Right lung (tissue), 5 donors: ENCODE results near the gene PLEKHM2. TPM values are rescaled to one million over a fixed set of nuclear protein-coding genes. Genes with fewer than 3 reads are reported as not detected.
A peak's percentile ranks its signal among the peaks of the same experiment; 100 is the strongest.

Source experiments
- DNase-seq, 2 donors: peaks; one replicate each; pipeline ENCODE4 v3.0.0-alpha.2; 2013
- polyA plus RNA-seq, 5 donors: library from polyadenylated mRNA; unstranded; fragments of 120-200 nt; gene quantifications; one replicate each; pipeline versions ENCODE4 v1.2.1 to v1.2.3, GENCODE V29; 2013; ENCODE audit warnings: inconsistent platforms in 1 of 5, low replicate concordance in 1 of 5; ENCODE audit not compliant: insufficient read length in 5 of 5, insufficient read depth in 1 of 5

The PLEKHM2 gene
- polyA plus RNA-seq, 5 donors: 42.6 to 62.2 (median 55.3) TPM

DNA sequence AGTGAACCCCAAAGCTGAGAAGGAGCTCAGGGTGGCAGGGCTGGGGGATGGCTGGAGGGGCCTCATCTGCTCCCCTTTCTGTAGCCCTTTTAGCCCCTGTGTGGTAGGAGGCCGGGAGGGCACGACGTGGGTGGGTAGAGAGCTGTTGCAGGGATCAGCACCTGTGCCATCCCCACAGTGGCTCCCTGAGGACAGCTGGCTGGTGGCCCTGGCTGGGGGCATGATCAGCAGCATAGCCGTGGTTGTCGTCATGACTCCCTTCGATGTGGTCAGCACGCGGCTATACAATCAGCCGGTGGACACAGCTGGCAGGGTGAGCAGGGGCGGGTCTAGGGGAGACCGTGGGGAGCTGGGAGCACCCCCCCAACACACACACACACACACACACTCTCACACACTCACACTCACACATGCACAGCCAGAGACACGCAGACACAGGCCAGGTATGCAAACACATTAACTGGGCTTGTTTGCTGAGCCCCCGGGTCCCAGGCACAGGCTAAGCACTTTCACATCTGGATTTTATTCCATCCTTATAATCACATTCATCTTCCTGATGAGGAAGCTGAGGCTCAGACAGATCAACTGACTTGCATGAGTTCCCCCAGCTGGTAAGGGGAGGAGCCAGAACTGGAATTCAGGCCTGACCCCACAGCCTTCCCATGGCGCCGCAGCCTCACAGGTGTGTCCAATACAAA, 54.4 kb downstream of the PLEKHM2 start:
- no peak for DNase-seq

- DNase-seq: no peak
Observed at GRCh38 chr1:15739259-15739658, 55.1 kb downstream of the PLEKHM2 start.

- DNase-seq: no peak
Observed at GRCh38 chr1:15739745-15740144, 55.6 kb downstream of the PLEKHM2 start.

- DNase-seq: peak in 1 of 2 donors; percentile 60
Observed at GRCh38 chr1:15740924-15741850, 57.1 kb downstream of the PLEKHM2 start.

DNA sequence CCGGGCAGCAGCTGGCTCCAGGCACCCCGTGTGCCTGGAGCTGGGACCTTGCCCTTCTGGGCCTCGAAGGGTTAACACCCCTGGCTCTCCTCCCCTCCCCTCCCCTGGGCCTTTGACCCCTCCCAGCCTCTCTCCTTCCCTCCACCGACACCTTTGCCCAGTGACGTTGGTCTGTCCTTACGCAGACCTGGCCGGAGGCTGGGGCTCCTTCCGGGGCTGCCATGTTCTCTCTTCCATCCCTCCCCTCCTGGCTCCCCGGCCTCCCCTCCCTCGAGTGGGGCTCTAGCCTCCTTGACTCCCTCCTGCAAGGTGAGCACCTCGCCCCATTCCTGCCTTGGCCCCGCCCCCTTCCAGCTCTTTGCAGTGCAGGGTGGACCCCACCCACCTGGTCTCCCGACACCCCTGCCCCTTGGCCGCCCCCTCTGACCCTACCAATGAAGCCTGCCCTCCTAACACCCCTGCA, 58.2 kb downstream of the PLEKHM2 start, which contains the start of gene TMEM82:
Gene TMEM82, plus strand, starts transcription at position 161 of the 463 bp plus-strand sequence. Its CDS starts 61 bp downstream, at position 222.
- no peak for DNase-seq

DNA sequence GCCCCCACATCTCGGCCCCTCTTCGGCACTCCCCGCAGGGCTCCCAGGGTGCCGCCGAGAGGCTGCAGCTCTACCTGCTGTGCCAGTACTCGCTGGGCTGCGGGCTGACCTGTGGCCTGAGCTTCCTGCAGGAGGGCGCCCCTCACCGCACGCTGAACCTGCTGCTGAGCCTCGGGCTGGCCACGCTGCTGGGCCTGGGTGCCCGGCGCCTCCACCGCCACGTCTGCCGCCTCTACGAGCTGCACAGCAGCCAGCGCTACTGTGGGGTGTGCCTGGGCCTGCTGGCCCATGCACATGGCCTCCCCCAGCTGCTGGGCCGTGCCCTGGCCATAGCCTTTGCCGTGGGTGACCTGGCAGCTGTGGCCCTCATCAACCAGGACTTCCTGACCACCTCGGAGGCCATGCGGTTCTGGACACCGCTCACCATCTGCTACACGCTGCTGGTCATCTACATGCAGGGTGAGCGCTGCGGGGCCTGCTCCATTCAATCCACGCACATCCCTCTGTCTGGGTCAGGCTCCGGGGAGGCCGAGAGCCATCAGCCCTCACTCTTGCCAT, 60.1 kb downstream of the PLEKHM2 start:
- DNase-seq: no peak

- DNase-seq: no peak
Observed at GRCh38 chr1:15747378-15747777, 63.3 kb downstream of the PLEKHM2 start.

DNA sequence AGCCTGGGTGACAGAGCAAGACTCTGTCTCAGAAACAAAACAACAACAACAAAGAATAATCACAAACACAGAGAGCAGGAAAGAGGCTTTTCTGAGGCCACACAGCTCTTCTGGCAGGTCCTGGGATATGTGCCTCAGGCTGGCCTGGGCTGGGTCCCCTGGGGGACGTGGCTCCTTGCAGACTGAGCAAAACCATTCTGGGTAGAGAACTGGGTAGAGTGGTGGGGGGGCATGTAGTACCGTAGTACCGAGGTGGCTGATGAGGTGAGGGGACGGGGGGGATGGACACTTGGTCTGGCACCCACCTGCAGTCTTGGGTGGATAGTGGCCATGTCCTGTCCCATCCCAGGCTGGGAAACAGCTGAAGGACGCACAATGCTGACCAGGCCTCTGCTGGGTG, 64.1 kb downstream of the PLEKHM2 start:
- no peak for DNase-seq

DNA sequence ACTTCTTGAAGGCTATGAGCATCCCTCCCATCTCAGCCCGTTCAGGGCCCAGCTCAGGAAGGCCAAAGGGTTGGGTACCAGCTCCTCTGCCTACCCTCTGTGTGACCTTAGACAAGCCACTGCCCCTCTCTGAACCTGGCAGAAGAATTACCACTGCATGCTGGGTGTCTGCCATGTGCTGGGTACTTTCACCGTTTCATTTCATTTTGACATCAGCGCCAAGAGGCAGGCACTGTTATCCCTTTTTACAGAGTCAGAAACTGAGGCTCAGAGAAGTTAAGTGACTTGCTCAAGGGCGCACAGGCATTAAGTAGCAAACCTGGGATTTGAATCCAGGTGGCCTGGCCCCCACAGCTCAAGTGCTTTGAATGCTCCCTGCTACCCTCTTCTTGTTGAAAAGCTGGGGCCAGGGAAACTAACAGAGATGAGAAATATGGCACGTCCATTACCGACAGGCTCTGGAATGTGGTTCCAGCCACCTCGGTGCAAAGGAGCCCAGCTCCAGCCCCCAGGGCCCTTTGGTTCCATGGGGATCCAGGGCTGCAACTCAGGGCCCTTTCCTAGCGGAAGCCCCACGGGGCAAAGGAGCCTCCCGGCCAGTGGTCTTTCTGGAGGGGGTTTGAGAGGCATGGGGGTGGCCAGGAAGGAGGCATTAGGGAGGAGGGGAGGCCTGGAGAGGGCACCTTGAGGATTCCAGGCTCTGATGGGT, 64.7 kb downstream of the PLEKHM2 start:
- no peak for DNase-seq

- DNase-seq: no peak
Observed at GRCh38 chr1:15749399-15750291, 65.5 kb downstream of the PLEKHM2 start.

DNA sequence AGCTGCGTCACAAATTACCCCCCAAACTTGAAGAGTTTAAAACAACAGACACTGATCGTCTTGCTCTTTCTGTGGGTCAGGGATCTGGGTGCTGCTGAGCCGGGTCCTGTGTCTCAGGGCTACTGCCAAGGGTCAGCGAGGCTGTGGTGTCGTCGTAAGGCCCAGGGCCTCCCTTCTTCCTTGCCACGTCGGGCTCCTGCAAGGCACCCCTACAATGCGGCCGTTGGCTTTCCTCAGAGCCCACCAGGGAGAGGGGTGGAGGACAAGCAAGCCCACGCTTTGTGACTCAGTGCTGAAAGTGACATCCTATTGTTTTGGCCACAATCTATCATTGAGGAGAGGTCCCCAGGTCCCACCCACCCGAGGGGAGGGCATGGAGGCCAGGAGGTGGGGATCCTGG, 66.8 kb downstream of the PLEKHM2 start:
- DNase-seq: no peak

- DNase-seq: no peak
Observed at GRCh38 chr1:15751717-15752116, 67.6 kb downstream of the PLEKHM2 start.

GRCh38 chr1:15753776-15754175, 69.7 kb downstream of the PLEKHM2 start:
- DNase-seq: no peak

- DNase-seq: no peak
Observed at GRCh38 chr1:15755021-15755645, 71.0 kb downstream of the PLEKHM2 start.

DNA sequence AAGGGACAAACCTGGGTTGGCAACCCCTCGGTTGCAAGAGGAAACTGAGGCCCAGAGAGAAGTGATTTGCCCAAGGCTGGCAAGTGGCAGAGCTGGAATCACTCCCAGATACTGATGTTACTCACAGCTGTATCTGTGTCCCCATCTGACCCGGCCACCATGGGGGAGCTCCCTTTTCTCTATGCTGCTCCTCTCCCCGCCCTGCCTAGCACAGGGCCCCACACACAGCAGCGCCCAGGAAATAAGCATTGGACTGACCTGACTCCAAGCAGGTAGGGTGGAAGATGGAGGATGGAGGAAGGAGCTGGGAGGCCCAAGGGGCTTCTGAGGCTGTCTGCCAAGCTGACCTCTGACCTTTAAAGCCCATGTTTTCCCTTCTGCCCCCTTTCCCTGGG, 71.5 kb downstream of the PLEKHM2 start:
- DNase-seq: no peak

DNA sequence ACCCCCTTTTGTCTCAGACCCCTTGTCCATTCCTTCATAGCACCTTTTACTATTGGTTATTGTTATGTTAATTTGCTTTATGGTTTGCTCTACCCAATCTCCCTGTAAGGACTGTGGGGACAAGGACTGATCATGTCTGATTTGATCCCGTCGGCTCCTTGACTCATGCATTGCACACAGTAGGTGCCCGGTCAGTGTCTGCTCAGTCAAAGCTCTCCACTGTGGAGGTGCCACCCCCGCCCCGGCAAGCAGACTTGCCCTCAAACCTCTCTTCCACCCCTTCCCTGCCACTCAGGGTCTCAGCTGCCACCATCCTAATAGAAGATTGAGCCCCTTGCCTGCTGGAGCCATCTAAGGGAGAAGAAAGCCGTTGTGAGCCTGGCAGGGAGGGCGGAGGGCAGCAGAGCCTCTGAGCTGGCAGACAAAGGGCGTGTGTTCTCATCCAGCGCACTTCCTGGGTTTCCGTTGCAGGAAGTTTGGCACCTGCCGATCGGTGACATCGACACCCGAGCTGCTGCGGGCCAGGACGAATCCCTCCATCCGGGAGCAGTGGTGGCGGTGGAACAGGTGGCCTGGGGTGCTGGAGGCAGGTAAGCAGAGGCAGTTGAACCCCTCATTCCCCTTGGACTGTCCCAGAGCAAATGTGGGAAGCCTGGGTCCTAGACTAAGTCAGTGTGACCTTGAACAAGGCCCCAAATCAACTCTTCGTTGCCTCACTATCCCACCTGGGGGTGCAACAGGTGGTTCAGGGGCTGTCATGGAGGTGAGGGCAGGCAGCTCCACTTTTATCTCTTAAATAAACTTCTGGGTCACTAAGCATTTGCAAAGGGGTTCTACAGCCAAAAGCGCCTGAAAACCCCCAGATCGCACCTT, 72.3 kb downstream of the PLEKHM2 start:
- no peak for DNase-seq

GRCh38 chr1:15757016-15757543, 73.0 kb downstream of the PLEKHM2 start:
- no peak for DNase-seq

DNA sequence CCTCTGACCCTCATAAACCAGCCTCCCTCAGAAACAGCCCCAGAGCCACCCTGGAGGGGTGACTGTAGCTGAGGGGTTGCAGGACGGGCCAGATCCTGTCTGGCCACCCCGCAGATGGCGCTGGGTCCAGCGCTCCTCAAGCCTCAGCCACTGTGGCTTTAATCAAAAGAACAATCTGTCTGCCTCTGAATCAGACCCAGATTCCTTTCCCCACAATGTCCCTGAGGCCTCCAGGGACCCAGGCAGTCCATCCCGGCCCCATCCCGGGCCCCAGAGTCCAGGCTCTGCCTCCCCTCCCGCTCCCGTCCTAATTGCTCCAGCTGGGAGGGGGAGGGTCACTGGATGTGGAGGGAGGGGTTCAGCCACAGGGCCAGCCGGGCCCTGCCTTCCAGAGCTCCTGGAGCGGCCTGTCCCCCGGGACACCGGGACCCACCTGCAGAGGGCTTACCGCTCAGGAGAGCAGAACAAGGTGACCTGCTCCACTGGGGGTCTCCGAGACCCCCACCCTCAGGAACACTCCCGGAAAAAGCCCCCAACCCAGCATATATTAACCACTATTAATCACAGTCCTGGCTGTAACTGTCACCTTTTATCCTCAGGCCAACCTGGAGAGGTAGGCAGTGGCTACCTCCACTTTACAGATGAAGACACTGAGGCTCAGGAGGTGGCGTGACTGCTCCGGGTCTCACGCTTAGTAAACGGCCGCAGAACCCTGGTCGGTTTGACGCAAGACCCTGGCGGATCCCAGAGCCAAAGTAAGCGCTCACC, 73.6 kb downstream of the PLEKHM2 start:
- DNase-seq: no peak
